Stomach (tissue), 4 donors: ENCODE measurements around the gene NRP2.

Experiments
- POLR2A ChIP-seq, 4 donors: fragments of 450-650 bp; IDR thresholded peaks; one replicate each; pipeline ENCODE4 v1.6.1; 2016; ENCODE audit warnings: antibody characterized with exemption in 4 of 4, control low read depth in 2 of 4, mild to moderate bottlenecking in 1 of 4, moderate library complexity in 1 of 4
- TF ChIP-seq, protein P1 (sequence below), 7 experiments: fragments of 450-650 bp in 4 of 7; fragments of 200-600 bp in 3 of 7; sonication (generic) in 3 of 7; IDR thresholded peaks; one replicate each; pipeline ENCODE4 v1.5.1; 2016 to 2019; ENCODE audit warnings: antibody characterized with exemption in 7 of 7, control low read depth in 2 of 7, mild to moderate bottlenecking in 1 of 7

GRCh38 chr2:205662206-205662965 is 19.9 kb upstream of the NRP2 start:
- no peak for TF ChIP-seq POLR2A (IDR thresholded peaks at IDR 0.05)
- TF ChIP-seq, protein P1, sequence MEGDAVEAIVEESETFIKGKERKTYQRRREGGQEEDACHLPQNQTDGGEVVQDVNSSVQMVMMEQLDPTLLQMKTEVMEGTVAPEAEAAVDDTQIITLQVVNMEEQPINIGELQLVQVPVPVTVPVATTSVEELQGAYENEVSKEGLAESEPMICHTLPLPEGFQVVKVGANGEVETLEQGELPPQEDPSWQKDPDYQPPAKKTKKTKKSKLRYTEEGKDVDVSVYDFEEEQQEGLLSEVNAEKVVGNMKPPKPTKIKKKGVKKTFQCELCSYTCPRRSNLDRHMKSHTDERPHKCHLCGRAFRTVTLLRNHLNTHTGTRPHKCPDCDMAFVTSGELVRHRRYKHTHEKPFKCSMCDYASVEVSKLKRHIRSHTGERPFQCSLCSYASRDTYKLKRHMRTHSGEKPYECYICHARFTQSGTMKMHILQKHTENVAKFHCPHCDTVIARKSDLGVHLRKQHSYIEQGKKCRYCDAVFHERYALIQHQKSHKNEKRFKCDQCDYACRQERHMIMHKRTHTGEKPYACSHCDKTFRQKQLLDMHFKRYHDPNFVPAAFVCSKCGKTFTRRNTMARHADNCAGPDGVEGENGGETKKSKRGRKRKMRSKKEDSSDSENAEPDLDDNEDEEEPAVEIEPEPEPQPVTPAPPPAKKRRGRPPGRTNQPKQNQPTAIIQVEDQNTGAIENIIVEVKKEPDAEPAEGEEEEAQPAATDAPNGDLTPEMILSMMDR (IDR thresholded peaks at IDR 0.05) = no peak
